ENCODE data around the gene NME9.

NME9 gene

DNA sequence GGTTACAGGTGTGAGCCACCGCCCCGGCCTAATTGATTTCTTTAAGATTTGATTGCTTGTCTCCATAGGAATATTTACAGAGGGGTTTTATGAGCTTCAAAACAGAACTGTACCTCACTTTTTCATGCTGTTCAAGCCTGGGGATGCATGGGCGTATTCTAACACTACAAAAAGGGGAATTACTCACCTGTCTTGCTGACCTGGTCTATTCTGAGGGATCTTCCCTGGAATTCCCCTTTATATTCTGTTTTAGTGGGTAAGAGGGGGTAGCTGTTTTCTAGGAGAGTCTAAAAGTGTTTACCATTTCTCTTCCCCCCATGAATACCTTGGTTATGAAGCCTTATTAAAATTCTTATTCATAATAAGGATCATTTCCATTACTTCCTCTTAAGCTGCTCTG is 48.1 kb downstream of the NME9 start:
- no peak for DNase-seq (ENCODE audit: low read depth)

DNA sequence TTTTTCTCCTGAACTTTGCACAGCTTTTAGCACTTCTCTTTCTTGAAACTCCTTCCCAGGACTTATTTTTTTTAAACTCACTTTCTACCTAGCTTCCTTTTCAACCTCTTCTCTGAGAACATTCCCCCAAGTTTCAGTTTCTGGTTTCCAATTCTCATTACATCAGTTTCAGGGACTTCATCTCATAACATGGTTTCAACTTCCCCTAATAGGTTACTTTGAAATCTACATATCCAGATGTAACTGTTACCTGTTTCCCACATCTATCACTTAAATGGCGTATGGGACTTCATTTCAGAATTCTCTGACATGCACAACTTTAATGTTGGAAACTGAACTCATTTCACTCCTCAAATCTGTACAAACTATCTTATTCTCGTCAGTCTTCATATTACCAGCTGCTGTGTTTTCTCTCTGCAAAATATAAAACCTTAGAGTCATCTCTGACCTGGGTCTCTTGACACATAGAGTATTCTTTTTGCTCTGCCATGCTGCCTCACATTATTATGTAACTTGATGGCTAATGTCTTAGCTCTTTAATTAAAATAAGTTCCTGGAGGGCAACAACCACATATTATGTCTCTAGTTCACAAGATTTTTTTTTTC is 58.4 kb downstream of the NME9 start:
- DNase-seq (ENCODE audit: low read depth), result no peak

DNA sequence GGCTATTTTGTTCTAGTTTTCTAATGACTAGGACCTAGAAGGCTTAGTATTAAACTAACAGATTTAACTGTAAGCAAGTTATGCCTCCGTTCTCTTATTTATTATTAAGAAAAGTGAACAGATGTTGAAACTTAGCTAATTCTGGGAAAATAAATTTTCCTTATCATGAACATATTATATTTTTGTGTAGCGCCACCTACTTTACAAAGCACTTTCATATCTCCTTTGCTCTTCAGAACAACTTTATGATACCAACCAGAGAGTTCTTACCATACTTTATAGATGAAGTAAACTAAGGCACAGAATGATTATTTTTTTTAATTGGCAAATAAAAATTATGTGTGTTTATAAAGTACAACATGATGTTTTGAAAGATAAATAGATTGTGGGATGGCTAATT is 59.4 kb downstream of the NME9 start:
- DNase-seq (ENCODE audit: low read depth), result no peak

DNA sequence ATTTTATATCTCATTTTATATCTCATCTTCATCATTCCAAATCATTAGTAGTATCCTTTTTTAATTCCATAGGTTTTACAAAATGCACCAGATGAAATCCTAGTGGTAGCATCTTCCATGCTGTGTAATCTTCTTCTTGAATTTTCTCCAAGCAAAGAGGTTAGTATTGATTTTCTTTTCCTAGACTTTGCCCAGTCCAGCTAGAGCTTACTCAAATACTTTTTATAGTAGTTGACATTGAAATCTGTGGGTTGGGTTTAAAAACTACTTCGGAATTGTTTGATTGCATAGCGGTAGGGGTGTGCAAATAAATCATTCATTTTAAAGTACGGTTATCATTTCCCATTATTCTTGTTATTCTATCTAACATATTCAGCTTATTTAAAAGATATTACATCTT is 62.6 kb downstream of the NME9 start:
- DNase-seq (ENCODE audit: low read depth), result no peak

DNA sequence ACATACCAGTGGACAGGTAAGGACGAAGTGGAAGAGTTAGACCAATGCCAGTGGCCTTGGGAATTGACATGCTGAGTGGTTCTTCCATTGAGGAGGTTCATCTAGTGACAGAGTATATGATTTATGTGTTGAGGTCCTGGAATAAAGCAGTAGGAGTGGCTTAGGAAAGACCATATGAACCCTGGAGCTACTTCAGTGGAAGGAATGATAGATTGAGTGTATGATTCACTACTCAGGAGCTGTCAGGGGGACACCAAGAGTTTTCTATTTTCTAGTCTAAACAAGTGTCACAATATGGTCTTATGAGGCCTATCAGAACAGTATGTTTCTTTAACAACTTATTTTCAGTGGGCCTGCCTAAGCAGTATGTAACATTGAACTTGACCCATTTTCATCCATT is 63.9 kb downstream of the NME9 start:
- no peak for DNase-seq (ENCODE audit: low read depth)

DNA sequence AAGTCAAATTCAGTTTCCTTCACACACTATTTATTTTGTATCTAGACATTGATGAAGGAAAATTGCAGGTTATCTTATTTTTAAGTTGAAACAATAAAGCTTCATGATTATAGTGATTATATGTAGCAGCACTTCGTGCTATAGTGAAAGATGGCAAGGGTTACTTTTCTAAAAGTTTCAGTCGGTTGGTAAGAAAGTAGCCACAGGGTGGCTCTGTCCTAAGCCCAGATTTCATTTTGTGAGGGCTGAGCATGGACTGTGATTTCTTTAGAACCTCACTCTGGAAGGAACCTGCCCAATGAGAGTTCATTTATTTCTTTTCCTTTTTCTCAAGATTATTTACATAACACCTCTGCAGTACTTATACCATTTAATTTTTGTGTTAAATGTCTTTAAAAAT is 66.5 kb downstream of the NME9 start:
- no peak for DNase-seq (ENCODE audit: low read depth)

DNA sequence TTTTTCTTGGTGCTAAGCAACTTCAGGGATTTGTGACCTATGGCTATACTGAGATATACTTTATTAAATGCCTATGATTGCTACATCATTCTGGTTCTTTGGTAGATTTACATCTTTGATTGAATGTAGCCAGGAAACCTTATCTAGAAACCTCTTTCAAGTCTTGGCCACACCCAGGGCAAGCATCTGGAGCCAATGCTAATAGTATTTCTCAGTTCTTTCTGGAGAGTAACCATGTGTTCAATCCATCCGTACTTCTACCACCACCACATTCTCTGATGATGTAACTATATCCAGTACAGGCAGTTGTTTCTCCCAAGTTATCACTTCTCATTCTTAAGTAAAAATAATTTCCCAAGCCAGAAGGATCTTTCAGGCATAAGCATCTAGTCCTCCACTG is 69.0 kb downstream of the NME9 start:
- DNase-seq (ENCODE audit: low read depth), result no peak

DNA sequence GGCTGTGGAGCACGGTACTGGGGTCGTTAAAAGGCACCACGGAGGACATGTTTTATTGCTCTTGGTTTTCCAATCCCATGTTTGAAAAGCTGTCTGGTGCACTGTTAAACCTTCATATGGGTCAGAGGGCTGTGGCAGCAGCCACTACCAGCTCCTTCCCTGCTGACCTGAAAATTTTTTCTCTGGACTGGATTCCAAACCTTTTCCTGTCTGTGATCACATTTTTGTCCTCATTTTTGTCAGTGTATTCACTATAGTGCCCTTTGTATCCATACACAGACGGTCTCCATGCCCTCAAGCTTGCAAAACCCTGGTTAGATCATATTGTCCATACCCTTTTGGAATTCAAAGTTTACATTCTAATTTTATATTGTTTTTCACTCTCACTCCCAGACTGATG is 70.5 kb downstream of the NME9 start:
- no peak for DNase-seq (ENCODE audit: low read depth)

DNA sequence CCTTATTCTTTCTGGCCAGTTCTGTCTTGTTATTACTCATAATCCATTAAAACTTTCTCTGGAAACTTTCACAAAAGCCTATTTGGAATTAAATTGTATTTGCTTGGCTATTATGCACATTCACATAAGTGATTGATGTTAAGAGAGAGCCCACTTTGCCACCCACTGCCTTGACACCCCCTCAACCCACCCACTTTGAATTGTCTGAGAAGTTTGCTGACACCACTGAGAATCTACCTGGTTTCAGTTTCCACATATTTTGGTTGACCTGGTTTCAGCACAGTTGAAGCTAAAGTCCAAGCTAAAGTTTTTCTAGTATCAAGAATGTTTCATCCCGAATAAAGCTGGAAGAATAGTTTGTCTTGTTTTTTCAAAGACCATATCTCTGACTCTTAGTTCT is 71.7 kb downstream of the NME9 start:
- no peak for DNase-seq (ENCODE audit: low read depth)

DNA sequence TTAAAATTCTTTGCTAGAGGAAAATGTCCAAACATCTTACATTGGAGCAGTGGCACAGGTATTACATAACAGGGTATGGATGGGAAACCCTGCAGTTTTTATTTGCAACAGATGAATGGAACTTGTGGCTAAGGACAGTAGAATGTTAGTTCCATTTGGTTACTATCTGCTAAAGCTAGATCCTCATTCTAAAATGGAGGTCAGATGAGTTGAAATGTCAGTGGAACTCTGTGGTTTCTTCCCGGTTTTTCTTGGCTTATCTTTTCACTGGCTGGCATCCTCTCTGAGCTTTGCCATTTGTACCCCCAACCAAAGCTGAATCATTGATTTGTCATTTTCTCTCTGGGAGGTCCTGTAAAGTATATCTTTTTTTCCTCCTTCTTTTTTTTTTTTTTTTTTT is 73.6 kb downstream of the NME9 start:
- DNase-seq (ENCODE audit: low read depth), result no peak

DNA sequence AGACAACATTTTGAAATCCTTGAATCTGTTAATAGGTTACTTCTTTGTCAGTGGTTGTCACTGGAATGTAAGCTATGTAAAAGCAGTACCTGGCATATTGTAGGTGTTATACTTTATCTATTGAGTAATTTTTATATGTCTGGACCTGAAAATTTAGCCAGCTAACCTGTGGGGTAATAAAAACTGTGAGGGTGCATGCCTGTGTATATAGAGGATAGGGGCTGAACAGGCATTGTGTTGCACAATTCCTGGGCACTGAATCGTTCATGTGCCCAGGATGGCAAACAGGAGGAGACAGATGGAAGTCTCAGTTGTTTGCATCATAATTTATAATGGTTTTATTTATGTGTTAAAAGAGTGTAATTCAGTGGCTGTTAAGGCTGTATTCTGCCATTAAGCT is 75.4 kb downstream of the NME9 start:
- no peak for DNase-seq (ENCODE audit: low read depth)

DNA sequence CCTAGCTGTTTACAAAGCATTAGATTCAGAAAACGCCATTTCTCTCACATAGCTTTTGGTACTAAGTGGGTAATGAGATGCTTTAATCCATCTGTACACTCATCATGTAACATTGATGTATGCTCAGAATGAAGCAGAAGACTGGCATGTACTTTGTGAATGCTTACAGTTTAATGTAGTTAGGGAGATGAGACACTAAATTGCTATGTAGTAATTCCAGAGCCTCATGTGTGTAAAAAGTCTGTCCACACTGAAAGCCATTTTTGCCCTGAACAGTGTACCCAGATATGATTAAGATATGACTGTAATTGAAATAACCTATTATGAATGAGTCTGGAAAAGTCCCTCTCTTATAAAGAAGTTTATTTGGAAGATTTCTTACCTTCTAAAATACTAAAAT is 76.0 kb downstream of the NME9 start:
- DNase-seq (ENCODE audit: low read depth), result no peak
